ENCODE data around the gene SMOC1.

DNA sequence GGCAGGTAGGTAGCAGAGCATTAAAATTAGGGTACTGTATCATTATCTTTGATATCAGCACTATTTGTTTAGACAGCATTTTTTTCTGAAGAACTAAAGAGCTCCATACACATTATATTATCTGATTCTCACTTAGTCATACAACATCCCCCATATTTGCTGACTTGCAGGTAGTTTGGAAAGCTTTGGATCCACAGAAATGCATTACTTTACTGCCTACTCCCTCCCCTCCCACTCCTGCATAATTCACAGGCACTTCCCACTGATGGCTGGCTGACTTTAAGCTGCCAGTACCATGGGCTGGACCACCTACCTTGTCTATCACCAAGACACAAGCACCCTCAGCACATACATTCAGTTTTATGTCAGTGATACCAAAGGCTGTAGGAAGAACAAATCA is 199.1 kb downstream of the SMOC1 start:
- TF ChIP-seq POLR2A (IDR thresholded peaks at IDR 0.05), result no peak
- TF ChIP-seq, protein P1, sequence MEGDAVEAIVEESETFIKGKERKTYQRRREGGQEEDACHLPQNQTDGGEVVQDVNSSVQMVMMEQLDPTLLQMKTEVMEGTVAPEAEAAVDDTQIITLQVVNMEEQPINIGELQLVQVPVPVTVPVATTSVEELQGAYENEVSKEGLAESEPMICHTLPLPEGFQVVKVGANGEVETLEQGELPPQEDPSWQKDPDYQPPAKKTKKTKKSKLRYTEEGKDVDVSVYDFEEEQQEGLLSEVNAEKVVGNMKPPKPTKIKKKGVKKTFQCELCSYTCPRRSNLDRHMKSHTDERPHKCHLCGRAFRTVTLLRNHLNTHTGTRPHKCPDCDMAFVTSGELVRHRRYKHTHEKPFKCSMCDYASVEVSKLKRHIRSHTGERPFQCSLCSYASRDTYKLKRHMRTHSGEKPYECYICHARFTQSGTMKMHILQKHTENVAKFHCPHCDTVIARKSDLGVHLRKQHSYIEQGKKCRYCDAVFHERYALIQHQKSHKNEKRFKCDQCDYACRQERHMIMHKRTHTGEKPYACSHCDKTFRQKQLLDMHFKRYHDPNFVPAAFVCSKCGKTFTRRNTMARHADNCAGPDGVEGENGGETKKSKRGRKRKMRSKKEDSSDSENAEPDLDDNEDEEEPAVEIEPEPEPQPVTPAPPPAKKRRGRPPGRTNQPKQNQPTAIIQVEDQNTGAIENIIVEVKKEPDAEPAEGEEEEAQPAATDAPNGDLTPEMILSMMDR (IDR thresholded peaks at IDR 0.05), result no peak
